Subcutaneous adipose tissue (tissue), 4 donors: Measurements from ENCODE around the gene CDK5RAP2. TPM values are rescaled to one million over a fixed set of nuclear protein-coding genes. Genes with fewer than 3 reads are reported as not detected.

Experiments used
- total RNA-seq, 4 donors: library from RNA; depleted of rRNA; stranded (reverse); fragments of >200 nt; gene quantifications; one replicate each; pipeline ENCODE4 v1.1.0, GENCODE V29; 2016
- TF ChIP-seq, protein P1 (sequence below): fragments of 450-650 bp; IDR thresholded peaks from one replicate; pipeline ENCODE4 v1.5.1; 2016; ENCODE audit warnings: low read depth, mild to moderate bottlenecking, control low read depth, antibody characterized with exemption, moderate library complexity

CDK5RAP2 gene
- total RNA-seq, 4 donors from 2014 or later = 27.9 to 52.2 (median 38.2) TPM

DNA sequence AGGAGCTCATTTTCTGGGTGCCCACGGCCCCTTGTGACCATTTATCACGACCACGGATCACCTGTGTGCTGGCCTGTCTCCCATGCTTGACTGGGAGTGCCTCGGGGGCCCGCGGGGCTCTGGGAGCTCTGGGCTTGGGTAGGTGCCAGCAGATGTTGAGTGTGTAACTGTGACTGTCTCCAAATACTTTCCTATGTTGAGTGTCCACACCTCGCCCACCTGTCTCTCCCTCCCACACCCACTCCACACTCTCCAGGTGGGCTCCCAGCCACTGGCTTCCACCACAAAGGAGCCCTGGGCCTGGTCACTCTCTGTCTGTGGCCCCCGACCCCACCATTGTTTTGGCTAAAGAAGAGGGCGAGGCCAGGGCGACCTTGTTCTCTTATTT is 196.4 kb downstream of the CDK5RAP2 start:
- TF ChIP-seq, protein P1, sequence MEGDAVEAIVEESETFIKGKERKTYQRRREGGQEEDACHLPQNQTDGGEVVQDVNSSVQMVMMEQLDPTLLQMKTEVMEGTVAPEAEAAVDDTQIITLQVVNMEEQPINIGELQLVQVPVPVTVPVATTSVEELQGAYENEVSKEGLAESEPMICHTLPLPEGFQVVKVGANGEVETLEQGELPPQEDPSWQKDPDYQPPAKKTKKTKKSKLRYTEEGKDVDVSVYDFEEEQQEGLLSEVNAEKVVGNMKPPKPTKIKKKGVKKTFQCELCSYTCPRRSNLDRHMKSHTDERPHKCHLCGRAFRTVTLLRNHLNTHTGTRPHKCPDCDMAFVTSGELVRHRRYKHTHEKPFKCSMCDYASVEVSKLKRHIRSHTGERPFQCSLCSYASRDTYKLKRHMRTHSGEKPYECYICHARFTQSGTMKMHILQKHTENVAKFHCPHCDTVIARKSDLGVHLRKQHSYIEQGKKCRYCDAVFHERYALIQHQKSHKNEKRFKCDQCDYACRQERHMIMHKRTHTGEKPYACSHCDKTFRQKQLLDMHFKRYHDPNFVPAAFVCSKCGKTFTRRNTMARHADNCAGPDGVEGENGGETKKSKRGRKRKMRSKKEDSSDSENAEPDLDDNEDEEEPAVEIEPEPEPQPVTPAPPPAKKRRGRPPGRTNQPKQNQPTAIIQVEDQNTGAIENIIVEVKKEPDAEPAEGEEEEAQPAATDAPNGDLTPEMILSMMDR = no peak

DNA sequence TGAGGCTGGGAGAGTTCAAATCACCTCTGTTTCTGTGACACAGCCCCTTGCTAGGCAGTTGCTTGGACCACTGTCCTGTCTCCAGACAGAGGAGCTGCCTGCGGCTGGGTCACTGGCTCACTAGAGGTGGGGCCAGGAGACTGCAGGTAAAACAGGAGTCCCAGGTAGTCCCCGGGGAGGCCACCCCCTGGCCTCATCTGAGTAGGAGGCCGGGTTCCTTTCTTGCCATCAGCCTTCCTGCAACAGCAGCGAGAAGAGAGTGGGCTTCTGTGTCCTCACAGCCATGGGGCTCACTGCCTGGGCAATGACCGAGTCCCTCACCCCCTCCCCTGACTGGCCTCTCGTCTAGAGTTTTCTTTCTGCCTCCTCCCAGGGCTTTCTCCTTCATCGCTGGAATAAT is 197.5 kb downstream of the CDK5RAP2 start:
- TF ChIP-seq, protein P1 = no peak

DNA sequence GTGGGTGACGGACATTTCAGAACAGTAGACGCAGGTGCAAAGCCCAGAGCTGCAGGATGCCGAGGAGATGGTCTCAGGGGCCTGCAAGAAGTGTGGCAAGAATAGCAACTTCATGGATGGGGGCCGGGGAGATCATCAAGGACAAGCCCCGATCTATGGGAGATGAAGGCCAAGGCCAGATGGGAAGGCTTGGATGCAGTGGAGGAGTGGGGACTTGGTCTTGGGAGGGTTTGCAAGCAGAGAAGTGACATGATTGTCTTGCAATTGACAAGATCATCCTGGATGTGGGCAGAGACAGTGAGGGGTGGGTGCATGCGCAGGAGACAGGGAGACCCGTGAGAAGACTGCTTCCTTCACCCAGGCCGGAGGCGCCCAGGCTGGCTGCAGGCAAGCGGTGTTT is 198.1 kb downstream of the CDK5RAP2 start:
- TF ChIP-seq, protein P1 = no peak

DNA sequence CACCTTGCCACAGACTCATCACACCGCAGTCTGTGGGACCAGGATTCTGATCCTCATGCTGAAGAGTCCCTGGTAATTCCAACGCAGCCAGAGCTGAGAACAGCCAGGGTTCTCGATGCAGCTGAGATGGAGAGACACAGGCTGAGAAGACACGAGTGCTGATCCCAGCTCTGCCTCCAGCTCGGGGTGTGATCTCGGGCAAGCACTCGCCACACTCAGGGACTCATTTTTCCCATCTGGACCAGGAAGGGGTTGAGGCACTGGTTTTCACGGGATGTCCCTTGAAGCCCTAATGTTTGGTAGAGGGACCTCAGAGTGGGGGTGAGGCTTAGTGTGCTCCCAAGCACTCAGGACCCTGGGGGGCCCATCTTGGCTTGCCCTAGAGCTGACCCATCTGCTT is 200.4 kb downstream of the CDK5RAP2 start:
- TF ChIP-seq, protein P1 = no peak

DNA sequence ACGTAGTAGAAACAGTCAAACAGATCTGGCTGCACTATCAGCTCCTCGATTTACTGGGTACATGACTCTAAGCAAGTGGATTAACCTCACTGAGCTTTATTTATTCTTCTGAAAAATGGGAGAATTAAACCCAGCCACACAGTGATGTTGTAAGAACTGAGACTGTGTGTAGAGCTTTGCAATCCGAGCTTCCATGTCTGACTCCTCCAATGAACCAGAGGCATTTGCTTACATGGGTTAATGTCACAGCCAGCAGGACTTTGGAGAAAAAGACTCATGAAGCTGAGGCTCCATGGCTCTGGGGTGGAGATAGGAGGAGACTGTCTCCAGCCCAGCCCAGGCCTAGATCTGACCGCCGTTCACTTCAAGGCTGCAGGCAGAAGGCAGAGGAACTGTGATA is 201.3 kb downstream of the CDK5RAP2 start:
- TF ChIP-seq, protein P1 = no peak

DNA sequence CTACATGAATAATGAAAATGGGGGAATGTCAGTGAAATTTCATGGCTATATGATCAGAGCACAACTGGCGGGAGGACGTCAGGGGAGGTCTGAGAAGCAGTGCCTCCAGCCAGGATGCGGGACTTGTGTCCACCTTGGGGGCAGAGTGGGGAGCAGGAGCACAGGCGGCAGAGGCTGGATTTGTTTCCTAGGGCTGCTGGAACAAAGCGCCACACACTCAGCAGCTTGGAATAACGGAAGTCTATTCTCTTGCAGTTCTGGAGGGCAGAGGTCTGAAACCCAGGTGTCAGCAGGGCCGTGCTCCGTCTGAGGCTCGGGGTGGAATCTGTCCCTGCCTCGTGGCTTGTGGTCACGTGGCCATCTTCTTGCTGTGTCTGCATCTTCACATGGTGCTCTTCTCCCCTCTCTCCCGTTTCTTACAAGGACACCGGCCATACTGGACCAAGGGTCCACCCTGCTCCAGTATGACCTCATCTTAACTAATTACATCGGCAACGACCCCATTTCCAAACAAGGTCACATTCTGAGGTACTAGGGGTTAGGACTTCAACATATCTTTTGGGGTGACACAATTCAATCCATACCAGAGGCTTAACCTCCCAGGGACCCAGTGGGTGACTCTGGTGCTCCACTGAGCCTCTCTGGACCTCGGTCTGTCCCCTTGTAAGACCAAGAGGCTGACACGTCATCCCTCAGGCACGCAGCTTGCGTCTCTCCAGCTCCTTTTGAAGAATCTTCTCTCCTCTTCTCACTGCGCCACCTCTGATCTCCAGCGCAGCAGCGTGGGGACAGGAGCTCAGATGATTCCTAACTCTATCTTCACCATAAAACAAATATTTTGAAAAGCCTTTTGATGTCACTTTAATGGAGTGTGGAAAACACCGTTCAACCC is 202.5 kb downstream of the CDK5RAP2 start:
- TF ChIP-seq, protein P1 = no peak

DNA sequence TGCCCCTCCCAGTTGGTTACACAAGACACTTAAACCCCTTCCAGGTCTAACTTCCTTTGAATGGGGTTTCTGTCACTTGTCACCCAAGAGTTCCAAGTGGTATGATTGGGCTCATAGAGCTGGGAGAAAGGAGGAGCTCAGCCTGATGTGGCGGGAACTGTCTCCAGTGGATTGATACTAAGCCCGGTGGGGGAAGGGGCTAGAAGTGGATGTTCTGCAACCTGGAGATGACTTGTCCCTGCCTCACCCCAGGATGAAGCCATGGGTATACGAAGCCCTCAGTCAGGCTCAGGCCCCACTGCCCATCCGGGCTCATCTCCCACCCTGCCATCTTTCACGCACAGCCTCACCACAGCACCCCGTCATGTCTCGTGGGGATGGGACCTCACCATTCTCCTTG is 203.9 kb downstream of the CDK5RAP2 start:
- TF ChIP-seq, protein P1 = no peak
